Right renal cortex interstitium (tissue), 3 donors: ENCODE data around the gene GABARAP. TPM values are rescaled to one million over a fixed set of nuclear protein-coding genes. Genes with fewer than 3 reads are reported as not detected.

Source experiments
- DNase-seq, 3 donors: peaks; one replicate each; pipeline ENCODE4 v3.0.0-alpha.2; 2013; ENCODE audit warnings: low read depth in 3 of 3, low spot score in 2 of 3
- polyA plus RNA-seq, 3 donors: library from polyadenylated mRNA; unstranded; fragments of 120-200 nt; gene quantifications; one replicate each; pipeline ENCODE4 v1.2.1, GENCODE V29; 2013; ENCODE audit not compliant: insufficient read length in 3 of 3

GABARAP gene
- polyA plus RNA-seq: 100 to 1,000 TPM; 466 to 495 (median 468) TPM

DNA sequence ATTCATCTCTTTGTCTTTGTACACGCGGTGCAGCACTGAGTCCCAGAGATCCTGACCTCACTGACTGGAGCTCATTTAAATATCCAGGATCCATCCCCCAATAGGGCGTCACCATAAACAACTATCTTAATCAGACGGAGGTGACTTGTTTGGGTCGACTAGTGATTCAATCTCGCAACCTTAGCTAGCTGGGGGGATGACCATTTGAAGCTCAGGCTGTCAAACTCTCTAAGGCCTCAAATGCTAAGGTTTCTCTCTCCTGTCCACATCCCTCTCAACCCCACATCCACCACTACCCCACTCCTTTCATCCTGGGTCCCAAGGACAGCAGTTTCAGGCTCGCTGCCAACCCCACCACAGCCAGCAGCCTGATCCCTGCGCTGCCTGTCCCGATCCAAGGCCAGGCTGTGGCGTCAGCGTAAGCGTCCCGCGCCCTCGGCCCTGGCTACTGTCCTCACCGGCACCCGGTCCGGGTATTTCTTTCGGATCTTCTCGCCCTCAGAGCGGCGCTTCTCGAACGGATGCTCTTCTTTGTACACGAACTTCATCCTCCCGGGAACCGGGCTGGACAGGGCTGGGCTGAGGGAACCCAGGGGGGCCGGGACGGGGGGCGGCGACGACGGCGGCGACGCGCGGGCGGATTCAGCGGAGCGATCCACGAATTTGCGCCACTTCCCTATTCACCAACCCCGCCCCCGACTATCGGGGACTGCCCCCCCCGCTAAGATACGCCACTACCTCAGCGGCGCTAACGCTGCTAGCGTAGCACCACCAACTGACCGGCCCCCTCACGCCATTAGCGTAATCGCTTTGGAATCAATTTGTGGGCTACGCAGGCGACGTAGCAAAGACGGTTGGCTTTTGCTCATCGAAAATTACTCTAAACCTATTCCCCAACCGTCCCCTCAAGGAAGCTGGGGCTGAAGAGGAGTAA, at the start of gene GABARAP:
Gene GABARAP, minus strand, starts transcription at position 667 of the 934 bp plus-strand sequence. Its CDS starts 119 bp downstream, at position 548.
- DNase-seq: peak; percentile 91 to 95 (median 93)

GRCh38 chr17:7290685-7291084, 48.4 kb upstream of the GABARAP start:
- DNase-seq: no peak

DNA sequence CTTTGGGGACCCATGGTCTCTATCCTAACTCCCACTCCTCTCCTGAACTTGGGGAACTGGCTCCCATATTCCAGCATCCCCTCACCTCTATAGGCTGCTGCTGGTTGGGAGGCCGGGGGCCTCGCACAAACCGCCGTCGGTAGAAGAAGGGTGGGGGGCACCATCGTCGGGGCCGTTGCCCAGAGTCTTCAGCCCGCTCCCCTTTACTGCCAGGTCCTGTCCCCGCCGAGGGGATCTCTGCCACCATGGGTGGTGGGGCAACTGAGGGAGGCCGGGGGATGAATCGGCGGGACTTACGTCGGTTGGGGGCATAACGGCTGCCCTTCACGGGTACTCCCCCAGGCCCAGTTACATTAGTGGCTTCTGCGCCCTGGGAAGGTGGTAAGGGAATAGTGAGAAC, 47.9 kb upstream of the GABARAP start:
- DNase-seq: no peak

GRCh38 chr17:7289256-7290032, 47.2 kb upstream of the GABARAP start:
- no peak for DNase-seq

GRCh38 chr17:7285679-7286078, 43.4 kb upstream of the GABARAP start:
- no peak for DNase-seq

- no peak for DNase-seq
Observed at GRCh38 chr17:7284911-7285310, 42.7 kb upstream of the GABARAP start.

GRCh38 chr17:7283471-7284216, 41.4 kb upstream of the GABARAP start:
- no peak for DNase-seq

GRCh38 chr17:7282752-7283321, 40.6 kb upstream of the GABARAP start:
- DNase-seq: no peak

DNA sequence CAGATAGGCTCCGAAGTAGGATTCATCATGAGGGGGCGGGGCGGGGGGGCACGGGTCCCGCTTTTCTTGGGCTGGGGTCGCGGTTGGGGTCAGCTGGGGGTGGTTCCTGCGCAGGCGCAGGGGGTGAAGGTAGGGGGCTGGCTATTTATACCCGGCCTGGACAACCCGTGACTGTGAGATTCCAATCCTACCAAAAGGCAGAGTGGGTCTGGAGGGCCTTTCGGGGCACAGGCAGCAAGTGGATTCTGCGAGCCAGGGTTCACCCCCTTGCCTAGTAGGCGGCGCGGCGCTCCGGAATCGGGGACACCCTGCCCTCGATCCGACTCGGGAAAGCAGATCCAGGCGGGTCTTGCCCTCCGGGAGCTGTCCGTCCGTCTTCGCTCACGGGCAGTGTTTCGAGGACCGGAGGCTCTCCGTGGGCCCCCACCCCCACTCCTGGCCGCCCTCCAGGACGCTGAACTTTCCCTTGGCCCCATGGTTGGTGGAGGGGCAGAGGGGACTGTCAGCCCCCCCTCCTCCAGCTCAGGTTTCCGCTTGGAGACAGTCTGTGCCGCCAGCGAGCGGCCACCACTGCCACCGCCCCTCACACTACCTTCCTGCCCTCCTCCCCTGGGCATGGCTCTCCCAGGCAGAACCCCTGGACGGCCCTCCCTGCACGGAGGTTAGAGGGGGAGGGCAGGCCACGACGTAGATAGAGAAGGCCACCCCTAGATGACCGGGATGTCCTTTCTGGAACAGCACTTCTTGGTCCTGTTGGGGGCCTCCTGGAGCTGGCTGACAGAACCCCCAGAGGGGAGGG, 39.9 kb upstream of the GABARAP start:
- DNase-seq: no peak

DNA sequence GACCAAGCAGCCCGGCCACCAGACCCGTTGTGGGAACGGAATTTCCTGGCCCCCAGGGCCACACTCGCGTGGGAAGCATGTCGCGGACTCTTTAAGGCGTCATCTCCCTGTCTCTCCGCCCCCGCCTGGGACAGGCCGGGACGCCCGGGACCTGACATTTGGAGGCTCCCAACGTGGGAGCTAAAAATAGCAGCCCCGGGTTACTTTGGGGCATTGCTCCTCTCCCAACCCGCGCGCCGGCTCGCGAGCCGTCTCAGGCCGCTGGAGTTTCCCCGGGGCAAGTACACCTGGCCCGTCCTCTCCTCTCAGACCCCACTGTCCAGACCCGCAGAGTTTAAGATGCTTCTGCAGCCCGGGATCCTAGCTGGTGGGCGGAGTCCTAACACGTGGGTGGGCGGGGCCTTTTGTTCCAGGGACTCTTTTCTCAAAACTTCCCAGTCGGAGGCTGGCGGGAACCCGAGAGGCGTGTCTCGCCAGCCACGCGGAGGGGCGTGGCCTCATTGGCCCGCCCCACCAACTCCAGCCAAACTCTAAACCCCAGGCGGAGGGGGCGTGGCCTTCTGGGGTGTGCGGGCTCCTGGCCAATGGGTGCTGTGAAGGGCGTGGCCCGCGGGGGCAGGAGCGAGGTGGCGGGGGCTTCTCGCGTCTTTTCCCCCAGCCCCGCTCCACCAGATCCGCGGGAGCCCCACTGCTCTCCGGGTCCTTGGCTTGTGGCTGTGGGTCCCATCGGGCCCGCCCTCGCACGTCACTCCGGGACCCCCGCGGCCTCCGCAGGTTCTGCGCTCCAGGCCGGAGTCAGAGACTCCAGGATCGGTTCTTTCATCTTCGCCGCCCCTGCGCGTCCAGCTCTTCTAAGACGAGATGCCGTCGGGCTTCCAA, 39.1 kb upstream of the GABARAP start, which contains the start of gene SLC2A4:
Gene SLC2A4, plus strand, starts transcription at position 645 of the 879 bp plus-strand sequence. Its CDS starts 217 bp downstream, at position 862.
- DNase-seq: peak in 2 of 3 donors; percentile 89 to 94

- no peak for DNase-seq
Observed at GRCh38 chr17:7280519-7281073, 38.3 kb upstream of the GABARAP start.

GRCh38 chr17:7279448-7279847, 37.2 kb upstream of the GABARAP start:
- DNase-seq: no peak

DNA sequence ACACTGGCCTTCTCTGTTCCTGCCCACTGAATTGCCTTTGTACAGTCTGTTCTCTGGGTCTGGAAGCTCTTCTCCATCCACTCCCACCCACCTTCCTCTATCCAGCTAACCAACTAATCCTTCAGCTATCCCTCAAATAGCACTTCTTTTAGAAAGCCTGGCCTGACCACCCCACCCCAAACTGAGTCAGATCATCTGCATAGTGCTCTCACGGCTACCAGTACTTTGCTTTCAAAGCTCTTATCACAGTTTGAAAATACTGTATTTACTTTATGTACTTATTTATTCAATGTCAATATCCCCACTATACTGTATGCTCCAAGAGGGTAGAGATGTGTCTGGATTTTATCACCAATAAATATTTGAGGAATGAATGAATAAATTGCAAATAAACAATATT, 24.5 kb upstream of the GABARAP start:
- no peak for DNase-seq

- no peak for DNase-seq
Observed at GRCh38 chr17:7263801-7264078, 21.5 kb upstream of the GABARAP start.

GRCh38 chr17:7262935-7263800, 20.9 kb upstream of the GABARAP start:
- DNase-seq: no peak

- DNase-seq: no peak
Observed at GRCh38 chr17:7262192-7262934, 20.1 kb upstream of the GABARAP start, which contains the start of gene CLDN7. CLDN7 (minus strand) TSS chr17:7262478; CDS start chr17:7262043, 435 bp downstream.
